Neuronal stem cell (in vitro differentiated cells): ENCODE measurements around the gene IRF6.

Experiments
- DNase-seq: peaks from one replicate; pipeline ENCODE4 v3.0.0-alpha.2; 2013; ENCODE audit warnings: low spot score
- H2AFZ ChIP-seq: one replicate; pipeline ENCODE4 v1.6.1; 2013; ENCODE audit warnings: mild to moderate bottlenecking, low read length, inconsistent platforms
- H2AK5ac ChIP-seq: 2 replicates; pipeline ENCODE4 v1.6.1; 2013; ENCODE audit warnings: low read depth, mild to moderate bottlenecking, inconsistent platforms, low read length, moderate library complexity, mixed read lengths
- H2BK120ac ChIP-seq: 2 replicates; pipeline ENCODE4 v1.6.1; 2013; ENCODE audit warnings: low read depth, mild to moderate bottlenecking, inconsistent platforms, low read length, moderate library complexity, mixed read lengths
- H2BK12ac ChIP-seq: one replicate; pipeline ENCODE4 v1.6.1; 2013; ENCODE audit warnings: low read length, inconsistent platforms
- H2BK15ac ChIP-seq: 2 replicates; pipeline ENCODE4 v1.6.1; 2013; ENCODE audit warnings: mild to moderate bottlenecking, low read length, inconsistent platforms, mixed read lengths
- H2BK5ac ChIP-seq: one replicate; pipeline ENCODE4 v1.6.1; 2013; ENCODE audit warnings: inconsistent platforms, mild to moderate bottlenecking, low read length, moderate library complexity
- H3K14ac ChIP-seq: one replicate; pipeline ENCODE4 v1.6.1; 2013; ENCODE audit warnings: low read length, inconsistent platforms
- H3K18ac ChIP-seq: 2 replicates; pipeline ENCODE4 v1.6.1; 2013; ENCODE audit warnings: low read length, inconsistent platforms
- H3K23ac ChIP-seq: 2 replicates; pipeline ENCODE4 v1.6.1; 2013; ENCODE audit warnings: low read depth, mild to moderate bottlenecking, mixed read lengths, low read length, inconsistent platforms; ENCODE audit not compliant: poor library complexity
- H3K27ac ChIP-seq: replicated peaks from 3 replicates; pipeline ENCODE4 v1.5.1; 2013; ENCODE audit warnings: low read length, inconsistent platforms
- H3K27me3 ChIP-seq, 3 experiments: 2 replicates each; pipeline ENCODE4 v1.6.1; 2013; ENCODE audit warnings: low read length in 3 of 3, mild to moderate bottlenecking in 2 of 3, inconsistent platforms in 1 of 3, low read depth in 1 of 3, mixed read lengths in 1 of 3, moderate library complexity in 1 of 3; ENCODE audit not compliant: control insufficient read depth in 3 of 3, insufficient read depth in 3 of 3
- H3K36me3 ChIP-seq, 2 donors: replicated peaks in 1 of 2; 2 replicates each; pipeline ENCODE4 v1.6.1; 2013; ENCODE audit warnings: low read length in 2 of 2; ENCODE audit not compliant: control insufficient read depth in 2 of 2, insufficient read depth in 2 of 2
- H3K4ac ChIP-seq: 2 replicates; pipeline ENCODE4 v1.6.1; 2013; ENCODE audit warnings: inconsistent platforms, mild to moderate bottlenecking, low read length, moderate library complexity
- H3K4me1 ChIP-seq, 2 donors: 1 replicate in 1 of 2; 2 replicates in 1 of 2; pipeline ENCODE4 v1.6.1; 2013; ENCODE audit warnings: low read length in 2 of 2, low read depth in 1 of 2; ENCODE audit not compliant: control insufficient read depth in 2 of 2, insufficient read depth in 1 of 2
- H3K4me2 ChIP-seq: one replicate; pipeline ENCODE4 v1.6.1; 2013; ENCODE audit warnings: mild to moderate bottlenecking, low read length, inconsistent platforms; ENCODE audit not compliant: insufficient read depth, poor library complexity, severe bottlenecking
- H3K4me3 ChIP-seq, 2 donors: 2 replicates each; pipeline ENCODE4 v1.5.1; 2013; ENCODE audit warnings: low read length in 2 of 2, mild to moderate bottlenecking in 2 of 2, inconsistent platforms in 1 of 2, moderate library complexity in 1 of 2
- H3K79me1 ChIP-seq: one replicate; pipeline ENCODE4 v1.6.1; 2013; ENCODE audit warnings: low read depth, mild to moderate bottlenecking, inconsistent platforms, low read length, moderate library complexity
- H3K9ac ChIP-seq: one replicate; pipeline ENCODE4 v1.6.1; 2013; ENCODE audit warnings: mild to moderate bottlenecking, low read depth, low read length, inconsistent platforms; ENCODE audit not compliant: poor library complexity
- H3K9me3 ChIP-seq, 2 donors: replicated peaks in 1 of 2; 2 replicates each; pipeline versions ENCODE3 to v1.6.1; 2013; ENCODE audit warnings: low read length in 2 of 2, mild to moderate bottlenecking in 2 of 2, inconsistent platforms in 1 of 2, low read depth in 1 of 2, mixed read lengths in 1 of 2, moderate library complexity in 1 of 2; ENCODE audit not compliant: control insufficient read depth in 2 of 2, insufficient read depth in 1 of 2
- H4K8ac ChIP-seq: one replicate; pipeline ENCODE4 v1.6.1; 2013; ENCODE audit warnings: low read depth, mild to moderate bottlenecking, inconsistent platforms, low read length, moderate library complexity
- H4K91ac ChIP-seq: one replicate; pipeline ENCODE4 v1.6.1; 2013; ENCODE audit warnings: low read length, low read depth, mild to moderate bottlenecking, inconsistent platforms; ENCODE audit not compliant: poor library complexity
- WGBS, 2 donors: extraction: QIAGEN DNeasy Blood & Tissue Kit; methylation state at CpG; one replicate each; pipeline ENCODE4 v1.1.7; 2013; ENCODE audit warnings: missing lambda C conversion rate in 2 of 2, mixed read lengths in 1 of 2; ENCODE audit not compliant: insufficient read length in 2 of 2, insufficient replicate concordance in 1 of 2; ENCODE audit errors: extremely low coverage in 2 of 2; 5-methylcytosine and 5-hydroxymethylcytosine counted together

IRF6 gene

DNA sequence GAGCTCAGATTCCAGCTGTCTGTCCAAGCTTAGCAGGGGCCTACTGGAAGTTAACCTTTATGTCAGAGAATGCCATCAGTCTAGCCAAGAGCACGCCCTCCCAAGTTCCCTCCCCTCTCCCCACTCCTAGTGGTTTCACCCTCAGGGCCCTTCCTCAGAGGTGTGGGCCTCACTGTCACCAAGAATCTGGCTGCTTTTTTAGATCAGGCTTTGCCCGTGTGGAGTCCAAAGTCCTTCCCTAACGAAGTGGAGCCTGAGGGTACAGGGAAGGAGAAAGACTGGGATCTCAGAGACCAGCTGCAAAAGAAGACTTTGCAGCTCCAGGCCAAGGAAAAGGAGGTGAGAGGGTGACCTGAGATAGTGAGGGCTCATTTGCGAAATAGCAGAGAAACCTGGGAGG lies 25.7 kb downstream of the IRF6 start:
- H3K14ac ChIP-seq, result no peak overlapping the region
- peaks cover 3 to 7% of the 10 kb centered on the region in 2 donors for H3K36me3 ChIP-seq
- H3K79me1 ChIP-seq, result peaks cover 5% of the 10 kb centered on the region
- no peak overlapping the region for H2BK12ac ChIP-seq
- no peak overlapping the region for H3K4me2 ChIP-seq
- no peak overlapping the region for H2BK15ac ChIP-seq
- H4K91ac ChIP-seq, result no peak overlapping the region
- no peak overlapping the region for H3K27ac ChIP-seq
- no peak for DNase-seq
- WGBS, 2 donors, result no CpG with 5 or more reads among the region's 4 CpGs
- H3K23ac ChIP-seq, result no peak overlapping the region
- H4K8ac ChIP-seq, result no peak overlapping the region
- no peak overlapping the region for H3K4ac ChIP-seq
- H3K4me1 ChIP-seq, result peaks cover 4 to 6% of the 10 kb centered on the region in 2 donors
- no peak overlapping the region for H2BK120ac ChIP-seq
- no peaks in the 10 kb centered on the region for H3K27me3 ChIP-seq
- no peak overlapping the region for H3K18ac ChIP-seq
- no peak overlapping the region for H3K9ac ChIP-seq
- peaks cover 0 to 1% of the 10 kb centered on the region in 2 donors for H3K9me3 ChIP-seq
- H2AK5ac ChIP-seq, result no peak overlapping the region
- H2BK5ac ChIP-seq, result no peak overlapping the region
- no peak overlapping the region for H3K4me3 ChIP-seq
- no peak overlapping the region for H2AFZ ChIP-seq

GRCh38 chr1:209778102-209778501 lies 27.8 kb downstream of the IRF6 start:
- no peak overlapping the region for H2AK5ac ChIP-seq
- no peaks in the 10 kb centered on the region for H3K27me3 ChIP-seq
- H2BK5ac ChIP-seq, result no peak overlapping the region
- no peak overlapping the region for H4K8ac ChIP-seq
- no CpG with 5 or more reads among the region's 1 CpG for WGBS, 2 donors
- no peak overlapping the region for H3K9ac ChIP-seq
- no peak overlapping the region for H4K91ac ChIP-seq
- H2BK12ac ChIP-seq, result no peak overlapping the region
- no peak overlapping the region for H3K23ac ChIP-seq
- H3K4ac ChIP-seq, result no peak overlapping the region
- H3K4me3 ChIP-seq, result no peak overlapping the region
- H2BK15ac ChIP-seq, result no peak overlapping the region
- no peak overlapping the region for H3K18ac ChIP-seq
- H3K36me3 ChIP-seq, result peaks cover 3 to 7% of the 10 kb centered on the region in 2 donors
- no peak overlapping the region for H3K4me2 ChIP-seq
- no peak for DNase-seq
- no peak overlapping the region for H3K14ac ChIP-seq
- no peak overlapping the region for H2AFZ ChIP-seq
- no peaks in the 10 kb centered on the region for H3K4me1 ChIP-seq
- H3K9me3 ChIP-seq, result no peaks in the 10 kb centered on the region
- H3K27ac ChIP-seq, result no peak overlapping the region
- no peak overlapping the region for H2BK120ac ChIP-seq
- peaks cover 3% of the 10 kb centered on the region for H3K79me1 ChIP-seq

DNA sequence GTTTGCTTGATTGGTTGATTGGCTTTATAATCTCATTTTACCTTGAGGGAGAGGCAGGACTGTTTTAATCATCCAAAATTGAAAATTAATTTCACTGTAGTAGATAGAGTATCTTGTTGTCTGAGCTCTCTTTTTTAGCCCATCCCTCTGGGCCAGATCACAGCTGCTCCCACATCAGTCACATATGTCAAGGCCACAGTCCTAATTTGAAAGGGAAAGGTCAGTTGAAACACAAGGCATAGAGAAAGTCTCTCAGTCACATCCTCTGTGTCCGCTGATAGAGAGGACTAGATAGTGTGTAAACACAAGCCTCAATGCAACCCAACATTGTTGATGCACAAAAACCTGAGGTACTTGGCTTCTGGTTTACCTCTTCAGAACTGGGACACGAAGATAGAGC lies 28.4 kb downstream of the IRF6 start:
- Histone ChIP-seq H3K4me3 (no peak overlapping the region), H3K4me2 (no peak overlapping the region), H3K4ac (no peak overlapping the region), H4K91ac (no peak overlapping the region), H3K4me1 (no peaks in the 10 kb centered on the region), H2AK5ac (no peak overlapping the region), H3K36me3 (peaks cover 0 to 6% of the 10 kb centered on the region in 2 donors), H2BK15ac (no peak overlapping the region), H3K18ac (no peak overlapping the region), H2BK12ac (no peak overlapping the region), H2BK5ac (no peak overlapping the region), H3K14ac (no peak overlapping the region), H3K9ac (no peak overlapping the region), H2AFZ (no peak overlapping the region), H3K9me3 (no peaks in the 10 kb centered on the region), H3K79me1 (no peaks in the 10 kb centered on the region), H3K27ac (no peak overlapping the region), H4K8ac (no peak overlapping the region), H3K23ac (no peak overlapping the region), H3K27me3 (no peaks in the 10 kb centered on the region), H2BK120ac (no peak overlapping the region)
- DNase-seq, result no peak
- WGBS, 2 donors, result no CpG with 5 or more reads among the region's 2 CpGs

- Histone ChIP-seq H2BK120ac (no peak overlapping the region), H4K91ac (no peak overlapping the region), H2BK5ac (no peak overlapping the region), H3K23ac (no peak overlapping the region), H3K4ac (no peak overlapping the region), H3K4me1 (peaks cover 0 to 1% of the 10 kb centered on the region in 2 donors), H3K14ac (no peak overlapping the region), H3K9me3 (peaks cover 0 to 7% of the 10 kb centered on the region in 2 donors), H4K8ac (no peak overlapping the region), H2BK15ac (no peak overlapping the region), H3K79me1 (peaks cover 5% of the 10 kb centered on the region), H3K4me3 (no peak overlapping the region), H3K9ac (no peak overlapping the region), H2AK5ac (no peak overlapping the region), H3K27ac (no peak overlapping the region), H3K18ac (no peak overlapping the region), H3K36me3 (no peaks in the 10 kb centered on the region), H2BK12ac (no peak overlapping the region), H3K27me3 (no peaks in the 10 kb centered on the region), H2AFZ (no peak overlapping the region), H3K4me2 (no peak overlapping the region)
- DNase-seq, result no peak
- WGBS, 2 donors, result no CpG with 5 or more reads among the region's 2 CpGs
These were observed 30.3 kb downstream of the IRF6 start for GRCh38 chr1:209775678-209776077.
